HepG2 (cell line): ENCODE results near the gene KLHL30. TPM values are rescaled to one million over a fixed set of nuclear protein-coding genes. Genes with fewer than 3 reads are reported as not detected.

ENCODE experiments used
- ASH2L ChIP-seq: fragments of 300-600, 200-600 bp; sonication (generic); IDR thresholded peaks from 2 replicates; pipeline ENCODE4 v1.7.0; 2017; ENCODE audit warnings: low read depth, mild to moderate bottlenecking, moderate library complexity, mixed read lengths, low read length; ENCODE audit not compliant: insufficient read length
- CBX5 ChIP-seq: sonication (generic); formaldehyde crosslinking; IDR thresholded peaks from 2 replicates; pipeline ENCODE4 v1.4.0; 2020; ENCODE audit warnings: missing genetic modification reagents, borderline replicate concordance
- EHMT2 ChIP-seq: fragments of 200-600 bp; sonication (generic); IDR thresholded peaks from 2 replicates; pipeline ENCODE4 v1.7.0; 2017; ENCODE audit warnings: antibody characterized with exemption, low read depth, low read length, borderline replicate concordance
- FOXC1 ChIP-seq: sonication (generic); formaldehyde crosslinking; IDR thresholded peaks from 2 replicates; pipeline ENCODE4 v1.8.0; 2022; ENCODE audit warnings: mild to moderate bottlenecking, missing genetic modification reagents, borderline replicate concordance
- FUBP1 ChIP-seq: sonication (generic); formaldehyde crosslinking; IDR thresholded peaks from 2 replicates; pipeline ENCODE4 v1.5.1; 2020; ENCODE audit warnings: missing genetic modification reagents, mild to moderate bottlenecking, borderline replicate concordance
- HES4 ChIP-seq: sonication (generic); formaldehyde crosslinking; IDR thresholded peaks from 2 replicates; pipeline ENCODE4 v1.9.0; 2021; ENCODE audit warnings: mild to moderate bottlenecking, missing genetic modification reagents, borderline replicate concordance
- HOXA3 ChIP-seq: sonication (generic); formaldehyde crosslinking; IDR thresholded peaks from 2 replicates; pipeline ENCODE4 v1.5.0; 2020; ENCODE audit warnings: missing genetic modification reagents
- KLF16 ChIP-seq, 2 experiments: sonication (generic) in 1 of 2; formaldehyde crosslinking in 1 of 2; IDR thresholded peaks; 2 replicates each; pipeline versions ENCODE4 v1.6.1 to v1.8.0; 2016 to 2023; ENCODE audit warnings: missing genetic modification reagents in 2 of 2, missing compliant biosample characterization in 1 of 2
- MIER3 ChIP-seq: IDR thresholded peaks from 2 replicates; pipeline ENCODE4 v1.6.1; 2016; ENCODE audit warnings: missing compliant biosample characterization, borderline replicate concordance
- NBN ChIP-seq: fragments of 450-650 bp; conservative IDR thresholded peaks from 2 replicates; pipeline ENCODE4 v1.6.1; 2017
- NFYC ChIP-seq: IDR thresholded peaks from 2 replicates; pipeline ENCODE4 v1.6.1; 2016; ENCODE audit warnings: missing genetic modification reagents, missing compliant biosample characterization
- NR2F2 ChIP-seq: IDR thresholded peaks from 2 replicates; pipeline ENCODE4 v1.6.1; 2012; ENCODE audit warnings: low read depth, inconsistent platforms, borderline replicate concordance
- PCBP1 ChIP-seq: fragments of 200-400 bp; formaldehyde crosslinking; IDR thresholded peaks from 2 replicates; pipeline ENCODE4 v1.6.1; 2017; ENCODE audit warnings: mild to moderate bottlenecking, low read depth, low read length, borderline replicate concordance
- SMARCE1 ChIP-seq: fragments of 450-650 bp; IDR thresholded peaks from 2 replicates; pipeline ENCODE4 v1.6.1; 2017; ENCODE audit warnings: borderline replicate concordance
- SNAPC2 ChIP-seq: sonication (generic); formaldehyde crosslinking; IDR thresholded peaks from 2 replicates; pipeline ENCODE4 v1.8.1; 2022; ENCODE audit warnings: mild to moderate bottlenecking, missing genetic modification reagents
- ZNF205 ChIP-seq: IDR thresholded peaks from 2 replicates; pipeline ENCODE4 v1.6.1; 2018; ENCODE audit warnings: missing biosample characterization, missing genetic modification reagents
- ZNF263 ChIP-seq: sonication (generic); formaldehyde crosslinking; IDR thresholded peaks from 2 replicates; pipeline ENCODE4 v1.4.0; 2020; ENCODE audit warnings: missing genetic modification reagents
- ZNF335 ChIP-seq: sonication (generic); formaldehyde crosslinking; IDR thresholded peaks from 2 replicates; pipeline ENCODE4 v1.4.0; 2020; ENCODE audit warnings: missing genetic modification reagents
- ZNF563 ChIP-seq: sonication (generic); formaldehyde crosslinking; IDR thresholded peaks from 2 replicates; pipeline ENCODE4 v1.8.0; 2022; ENCODE audit warnings: mild to moderate bottlenecking, moderate library complexity, missing genetic modification reagents
- ZNF577 ChIP-seq: sonication (generic); formaldehyde crosslinking; IDR thresholded peaks from 2 replicates; pipeline ENCODE4 v1.4.0; 2020; ENCODE audit warnings: mild to moderate bottlenecking, low read depth, missing genetic modification reagents, borderline replicate concordance
- ZNF672 ChIP-seq: sonication (generic); formaldehyde crosslinking; IDR thresholded peaks from 2 replicates; pipeline ENCODE4 v1.8.1; 2022; ENCODE audit warnings: missing genetic modification reagents
- ZNF878 ChIP-seq: sonication (generic); formaldehyde crosslinking; IDR thresholded peaks from 2 replicates; pipeline ENCODE4 v1.8.1; 2023; ENCODE audit warnings: mild to moderate bottlenecking, missing genetic modification reagents, moderate library complexity
- ZZZ3 ChIP-seq: sonication (generic); formaldehyde crosslinking; IDR thresholded peaks from 2 replicates; pipeline ENCODE4 v1.4.0; 2020; ENCODE audit warnings: missing genetic modification reagents, mild to moderate bottlenecking, borderline replicate concordance
- polyA plus RNA-seq, 8 experiments: library from polyadenylated mRNA; depleted of rRNA in 3 of 8; stranded (reverse) in 7 of 8; unstranded in 1 of 8; fragments of >200 nt; fragmentation: Illumina TruSeq in 4 of 8; extraction: Trizol in 4 of 8; gene quantifications; 2 replicates each; pipeline versions ENCODE4 v1.2.1 to v1.2.3, GENCODE V29; 2011 to 2016; ENCODE audit warnings: low read depth in 4 of 8, missing spikeins in 1 of 8, mixed read lengths in 1 of 8; ENCODE audit not compliant: insufficient read depth in 1 of 8
- total RNA-seq, 5 experiments: library from RNA; depleted of rRNA; stranded (reverse); fragments of >200 nt; fragmentation: Illumina TruSeq; extraction: Trizol; gene quantifications; 2 replicates each; pipeline ENCODE4 v1.2.3, GENCODE V29; 2016; ENCODE audit warnings: low read depth in 1 of 5
- TF ChIP-seq, protein P1 (sequence below): sonication (generic); formaldehyde crosslinking; IDR thresholded peaks from 2 replicates; pipeline ENCODE4 v1.4.0; 2020; ENCODE audit warnings: mild to moderate bottlenecking, missing genetic modification reagents

KLHL30 gene
- total and polyA plus RNA-seq, 2 of the 13 experiments (the other 11 are each of a cell fraction or from before 2014, with no cell fraction given) = 0.05 TPM; not detected in 1

DNA sequence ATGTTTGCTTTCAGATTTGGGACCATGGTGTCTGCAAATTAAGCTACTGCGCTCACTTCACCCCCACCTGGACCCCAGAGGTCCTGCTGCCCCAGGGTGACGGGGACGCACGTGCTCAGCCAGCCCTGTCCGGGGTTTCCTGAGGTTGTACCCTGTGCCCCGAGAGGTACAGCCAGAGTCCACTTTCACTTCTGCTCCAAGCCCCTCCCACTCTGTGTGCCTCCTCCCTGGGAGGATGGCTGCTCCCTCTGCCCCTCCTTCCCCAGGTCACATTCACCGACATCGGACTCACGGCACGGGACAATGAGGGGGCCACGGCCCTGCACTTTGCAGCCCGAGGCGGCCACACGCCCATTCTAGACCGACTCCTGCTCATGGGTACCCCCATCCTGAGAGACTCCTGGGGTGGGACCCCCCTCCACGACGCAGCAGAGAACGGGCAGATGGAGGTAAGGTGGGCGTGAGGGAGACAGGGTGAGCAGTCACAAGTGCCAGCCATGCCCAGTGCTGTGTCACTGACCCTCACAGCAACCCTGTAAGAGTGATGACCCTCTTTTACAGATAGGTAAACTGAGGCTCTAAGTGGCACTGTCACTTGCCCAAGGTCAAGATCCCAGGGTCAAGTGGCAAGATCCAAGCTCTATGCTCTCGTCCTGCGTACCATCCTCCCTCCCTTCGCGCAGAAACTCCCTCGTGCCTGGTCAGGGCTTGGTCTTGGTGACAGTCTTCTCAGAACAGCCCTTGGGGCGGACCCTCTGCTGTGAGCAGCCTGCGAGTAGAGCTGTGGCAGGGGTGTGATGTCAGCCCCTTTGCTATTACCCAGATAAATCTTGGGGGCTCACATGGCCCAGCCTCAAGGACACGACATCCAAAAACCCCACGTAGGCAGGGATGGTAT is 30.7 kb upstream of the KLHL30 start (continued):
- no peak for TF ChIP-seq ZNF563 (CRISPR knock-in tag)
- no peak for TF ChIP-seq ZNF577 (CRISPR knock-in tag)
- no peak for TF ChIP-seq ZNF878 (CRISPR knock-in tag)
- TF ChIP-seq KLF16 (CRISPR knock-in tag; IDR thresholded peaks at IDR 0.05) = peak in 1 of 2 experiments; percentile 83; a peak in 2 of 4 replicates
- TF ChIP-seq ZNF205 (CRISPR knock-in tag) = no peak
- TF ChIP-seq HES4 (CRISPR knock-in tag) = 0 out of 2 replicates have a peak, but pooled peaks have one; percentile 44
- peak; percentile 64; the same call in 1 of the 2 replicates for TF ChIP-seq MIER3
- TF ChIP-seq CBX5 = 0 out of 2 replicates have a peak, but pooled peaks have one; percentile 8
- peak; percentile 77; the same call in 1 of the 2 replicates for TF ChIP-seq HOXA3 (CRISPR knock-in tag)
- TF ChIP-seq EHMT2 = no peak
- TF ChIP-seq NR2F2 = no peak
- 0 out of 2 replicates have a peak, but pooled peaks have one; percentile 17 for TF ChIP-seq NFYC (CRISPR knock-in tag)
- TF ChIP-seq, protein P1, sequence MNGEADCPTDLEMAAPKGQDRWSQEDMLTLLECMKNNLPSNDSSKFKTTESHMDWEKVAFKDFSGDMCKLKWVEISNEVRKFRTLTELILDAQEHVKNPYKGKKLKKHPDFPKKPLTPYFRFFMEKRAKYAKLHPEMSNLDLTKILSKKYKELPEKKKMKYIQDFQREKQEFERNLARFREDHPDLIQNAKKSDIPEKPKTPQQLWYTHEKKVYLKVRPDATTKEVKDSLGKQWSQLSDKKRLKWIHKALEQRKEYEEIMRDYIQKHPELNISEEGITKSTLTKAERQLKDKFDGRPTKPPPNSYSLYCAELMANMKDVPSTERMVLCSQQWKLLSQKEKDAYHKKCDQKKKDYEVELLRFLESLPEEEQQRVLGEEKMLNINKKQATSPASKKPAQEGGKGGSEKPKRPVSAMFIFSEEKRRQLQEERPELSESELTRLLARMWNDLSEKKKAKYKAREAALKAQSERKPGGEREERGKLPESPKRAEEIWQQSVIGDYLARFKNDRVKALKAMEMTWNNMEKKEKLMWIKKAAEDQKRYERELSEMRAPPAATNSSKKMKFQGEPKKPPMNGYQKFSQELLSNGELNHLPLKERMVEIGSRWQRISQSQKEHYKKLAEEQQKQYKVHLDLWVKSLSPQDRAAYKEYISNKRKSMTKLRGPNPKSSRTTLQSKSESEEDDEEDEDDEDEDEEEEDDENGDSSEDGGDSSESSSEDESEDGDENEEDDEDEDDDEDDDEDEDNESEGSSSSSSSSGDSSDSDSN (CRISPR knock-in tag) = peak; percentile 35; the same call in 1 of the 2 replicates
- no peak; the same call in 1 of the 2 replicates for TF ChIP-seq PCBP1
- TF ChIP-seq ZNF672 (CRISPR knock-in tag) = no peak
- TF ChIP-seq FOXC1 = 0 out of 2 replicates have a peak, but pooled peaks have one; percentile 34
- TF ChIP-seq NBN = no peak
- no peak for TF ChIP-seq SMARCE1
- TF ChIP-seq ZNF263 (CRISPR knock-in tag) = peak; percentile 92
- peak; percentile 49; the same call in 1 of the 2 replicates for TF ChIP-seq ZZZ3
- peak; percentile 57 for TF ChIP-seq ASH2L
- TF ChIP-seq ZNF335 (CRISPR knock-in tag) = 0 out of 2 replicates have a peak, but pooled peaks have one; percentile 46
- TF ChIP-seq FUBP1 (CRISPR knock-in tag) = no peak
- no peak for TF ChIP-seq SNAPC2 (CRISPR knock-in tag)
